HepG2 (cell line): ENCODE results near the gene IPP. TPM values are rescaled to one million over a fixed set of nuclear protein-coding genes. Genes with fewer than 3 reads are reported as not detected.

Source experiments
- ATAC-seq: fragments of 200-7000 bp; cut with Tn5 transposase; 3 replicates; pipeline ENCODE4 v1.9.1; 2020; ENCODE audit warnings: mild to moderate bottlenecking, moderate library complexity
- BruUV-seq: library from RNA; stranded (reverse); fragments of 400-500 nt; replicated peaks from 2 replicates; lab custom pipeline; 2021; lab: Mats Ljungman, UMichigan
- CTCF ChIA-PET: fragments of 300-600 bp; formaldehyde crosslinking; extraction: SDS; loops from one replicate; lab custom pipeline; 2021; ENCODE audit warnings: low total read pairs, inconsistent platforms, low intra/inter-chr PET ratio; lab: Yijun Ruan, JAX
- POLR2A ChIA-PET: fragments of 350-600 bp; sonication (Branson Sonifier 250); formaldehyde crosslinking; loops from one replicate; lab custom pipeline; 2020; ENCODE audit warnings: antibody characterized with exemption, inconsistent platforms; lab: Yijun Ruan, JAX
- DNase-seq: peaks from one replicate; pipeline ENCODE4 v3.0.0-alpha.2; 2015; ENCODE audit warnings: low spot score
- FAIRE-seq: peaks from 3 replicates; lab custom pipeline; 2011; peaks lifted over from hg19 to GRCh38; lab: Jason Lieb, UNC
- H2AFZ ChIP-seq: one replicate; pipeline ENCODE4 v1.6.1; 2011; ENCODE audit warnings: low read length, inconsistent platforms
- H3K27ac ChIP-seq: fragments of 300-600 bp; 3 replicates; pipeline ENCODE4 v1.8.0; 2011; ENCODE audit warnings: mixed run types, mild to moderate bottlenecking, mixed read lengths, low read length, inconsistent platforms; ENCODE audit not compliant: insufficient read depth; ENCODE audit errors: extremely low read length
- H3K27me3 ChIP-seq, 2 experiments: fragments of 200-600 bp in 1 of 2; 2 replicates in 1 of 2; 3 replicates in 1 of 2; pipeline versions ENCODE4 v1.6.0 to v1.8.0; 2011; ENCODE audit warnings: low read length in 2 of 2, mild to moderate bottlenecking in 2 of 2, moderate library complexity in 2 of 2, inconsistent platforms in 1 of 2; ENCODE audit not compliant: insufficient read depth in 2 of 2, control insufficient read depth in 1 of 2
- H3K36me3 ChIP-seq, 2 experiments: fragments of 200-600 bp in 1 of 2; replicated peaks in 1 of 2; 2 replicates in 1 of 2; 3 replicates in 1 of 2; pipeline versions ENCODE4 v1.5.1 to v1.8.0; 2011; ENCODE audit warnings: low read length in 2 of 2, inconsistent platforms in 1 of 2; ENCODE audit not compliant: insufficient read depth in 2 of 2, control insufficient read depth in 1 of 2
- H3K4me1 ChIP-seq: 2 replicates; pipeline ENCODE4 v1.5.1; 2012; ENCODE audit warnings: low read length, inconsistent platforms; ENCODE audit not compliant: insufficient read depth
- H3K4me2 ChIP-seq: 2 replicates; pipeline ENCODE4 v1.6.0; 2011; ENCODE audit warnings: low read depth, low read length, inconsistent platforms
- H3K4me3 ChIP-seq, 3 experiments: fragments of 200-600 bp in 1 of 3; sonication (generic), shearing (Covaris generic) in 1 of 3; replicated peaks in 1 of 3; 2 replicates each; pipeline ENCODE4 v1.5.1; 2011 to 2016; ENCODE audit warnings: low read length in 3 of 3, inconsistent platforms in 2 of 3, low read depth in 2 of 3, mild to moderate bottlenecking in 2 of 3, control low read depth in 1 of 3, mixed read lengths in 1 of 3; ENCODE audit not compliant: insufficient read depth in 1 of 3
- H3K79me2 ChIP-seq: one replicate; pipeline ENCODE4 v1.6.1; 2011; ENCODE audit warnings: low read length, inconsistent platforms; ENCODE audit not compliant: insufficient read depth
- H3K9ac ChIP-seq: 2 replicates; pipeline ENCODE4 v1.6.0; 2011; ENCODE audit warnings: mild to moderate bottlenecking, low read depth, low read length, inconsistent platforms; ENCODE audit not compliant: insufficient read depth
- H3K9me3 ChIP-seq: 2 replicates; pipeline ENCODE4 v1.5.1; 2012; ENCODE audit warnings: mild to moderate bottlenecking, low read length
- H4K20me1 ChIP-seq: 2 replicates; pipeline ENCODE4 v1.6.0; 2011; ENCODE audit warnings: inconsistent platforms, mild to moderate bottlenecking, low read length, moderate library complexity; ENCODE audit not compliant: insufficient read depth
- CTCF ChIP-seq: sonication (generic); formaldehyde crosslinking; IDR thresholded peaks from 2 replicates; pipeline ENCODE4 v1.5.0; 2020; ENCODE audit warnings: mild to moderate bottlenecking, missing genetic modification reagents, moderate library complexity
- FOXA1 ChIP-seq, 2 experiments: fragments of 450-650 bp in 1 of 2; sonication (generic) in 1 of 2; formaldehyde crosslinking in 1 of 2; IDR thresholded peaks; 2 replicates each; pipeline versions ENCODE4 v1.4.0 to v1.6.1; 2016 to 2020; ENCODE audit warnings: missing genetic modification reagents in 1 of 2
- GPN1 ChIP-seq: sonication (generic); formaldehyde crosslinking; IDR thresholded peaks from 2 replicates; pipeline ENCODE4 v1.5.1; 2020; ENCODE audit warnings: missing genetic modification reagents, borderline replicate concordance
- HNRNPLL ChIP-seq: fragments of 200-400 bp; formaldehyde crosslinking; IDR thresholded peaks from 2 replicates; pipeline ENCODE4 v1.6.1; 2017; ENCODE audit warnings: mild to moderate bottlenecking, low read depth, low read length; ENCODE audit not compliant: poor library complexity, severe bottlenecking
- JUNB ChIP-seq: sonication (generic); formaldehyde crosslinking; IDR thresholded peaks from 2 replicates; pipeline ENCODE4 v1.8.0; 2022; ENCODE audit warnings: missing genetic modification reagents, mild to moderate bottlenecking, borderline replicate concordance
- KDM5B ChIP-seq: sonication (generic); formaldehyde crosslinking; IDR thresholded peaks from 2 replicates; pipeline ENCODE4 v1.4.0; 2020; ENCODE audit warnings: missing genetic modification reagents, mild to moderate bottlenecking, borderline replicate concordance
- MTF1 ChIP-seq: sonication (generic); formaldehyde crosslinking; IDR thresholded peaks from 2 replicates; pipeline ENCODE4 v1.5.0; 2020; ENCODE audit warnings: missing genetic modification reagents
- NR2F1 ChIP-seq, 2 experiments: fragments of 450-650 bp in 1 of 2; formaldehyde crosslinking in 1 of 2; IDR thresholded peaks; 2 replicates each; pipeline versions ENCODE4 v1.5.0 to v1.6.1; 2016 to 2020; ENCODE audit warnings: mild to moderate bottlenecking in 1 of 2, missing compliant biosample characterization in 1 of 2, missing genetic modification reagents in 1 of 2, moderate library complexity in 1 of 2
- NRL ChIP-seq: sonication (generic); formaldehyde crosslinking; IDR thresholded peaks from 2 replicates; pipeline ENCODE4 v1.5.0; 2020; ENCODE audit warnings: missing genetic modification reagents, mild to moderate bottlenecking, moderate library complexity, borderline replicate concordance
- PLRG1 ChIP-seq: fragments of 450-650 bp; conservative IDR thresholded peaks from 2 replicates; pipeline ENCODE4 v1.6.1; 2016
- RAD21 ChIP-seq: fragments of 450-650 bp; formaldehyde crosslinking; IDR thresholded peaks from 2 replicates; pipeline ENCODE4 v1.5.0; 2020; ENCODE audit warnings: mild to moderate bottlenecking
- SAP130 ChIP-seq: IDR thresholded peaks from 2 replicates; pipeline ENCODE4 v1.6.1; 2016; ENCODE audit warnings: low read depth
- SP1 ChIP-seq, 2 experiments: fragments of 450-650 bp in 1 of 2; sonication (generic) in 1 of 2; formaldehyde crosslinking in 1 of 2; IDR thresholded peaks; 2 replicates each; pipeline versions ENCODE4 v1.4.0 to v1.6.1; 2016 to 2020; ENCODE audit warnings: missing genetic modification reagents in 1 of 2
- TARDBP ChIP-seq: sonication (generic); formaldehyde crosslinking; IDR thresholded peaks from 2 replicates; pipeline ENCODE4 v1.8.0; 2022; ENCODE audit warnings: mild to moderate bottlenecking, missing genetic modification reagents
- TBL1XR1 ChIP-seq: fragments of 150-350 bp; IDR thresholded peaks from 2 replicates; pipeline ENCODE4 v1.6.1; 2014; ENCODE audit warnings: borderline replicate concordance, low read length; ENCODE audit not compliant: partially characterized antibody
- ZBTB26 ChIP-seq: IDR thresholded peaks from 2 replicates; pipeline ENCODE4 v1.6.1; 2016; ENCODE audit warnings: missing compliant biosample characterization, missing genetic modification reagents, borderline replicate concordance
- ZMYM2 ChIP-seq: sonication (generic); formaldehyde crosslinking; IDR thresholded peaks from 2 replicates; pipeline ENCODE4 v1.8.0; 2022; ENCODE audit warnings: mild to moderate bottlenecking, missing genetic modification reagents
- ZNF160 ChIP-seq: sonication (generic); formaldehyde crosslinking; IDR thresholded peaks from 2 replicates; pipeline ENCODE4 v1.8.0; 2022; ENCODE audit warnings: mild to moderate bottlenecking, inconsistent platforms, missing genetic modification reagents
- ZNF292 ChIP-seq: sonication (generic); formaldehyde crosslinking; IDR thresholded peaks from 2 replicates; pipeline ENCODE4 v1.8.1; 2022; ENCODE audit warnings: mild to moderate bottlenecking, low read depth, missing genetic modification reagents, borderline replicate concordance
- ZNF501 ChIP-seq: sonication (generic); formaldehyde crosslinking; IDR thresholded peaks from 2 replicates; pipeline ENCODE4 v1.5.1; 2020; ENCODE audit warnings: mild to moderate bottlenecking, moderate library complexity, missing genetic modification reagents
- ZNF546 ChIP-seq: sonication (generic); formaldehyde crosslinking; conservative IDR thresholded peaks from 2 replicates; pipeline ENCODE4 v1.8.1; 2023; ENCODE audit warnings: mild to moderate bottlenecking, missing genetic modification reagents
- ZNF720 ChIP-seq: sonication (generic); formaldehyde crosslinking; IDR thresholded peaks from 2 replicates; pipeline ENCODE4 v1.4.0; 2020; ENCODE audit warnings: missing genetic modification reagents
- WGBS: methylation state at CpG from one replicate; pipeline ENCODE4 v1.1.6; 2017; ENCODE audit warnings: low lambda C conversion rate; 5-methylcytosine and 5-hydroxymethylcytosine counted together
- in situ Hi-C: cut with HindIII; loops from 2 replicates; pipeline ENCODE4 v1.10.0; 2017; ENCODE audit warnings: low pct_unique_long_range_greater_than_20kb; ENCODE audit not compliant: extremely low pct_ligation_motif_present
- intact Hi-C: fragments of 100-400 bp; cut with micrococcal nuclease; formaldehyde crosslinking; loops from one replicate; pipeline ENCODE4 v1.10.0; 2022; ENCODE audit not compliant: unreplicated experiment
- polyA plus RNA-seq, 8 experiments: library from polyadenylated mRNA; depleted of rRNA in 3 of 8; stranded (reverse) in 7 of 8; unstranded in 1 of 8; fragments of >200 nt; fragmentation: Illumina TruSeq in 4 of 8; extraction: Trizol in 4 of 8; gene quantifications; 2 replicates each; pipeline versions ENCODE4 v1.2.1 to v1.2.3, GENCODE V29; 2011 to 2016; ENCODE audit warnings: low read depth in 4 of 8, missing spikeins in 1 of 8, mixed read lengths in 1 of 8; ENCODE audit not compliant: insufficient read depth in 1 of 8
- total RNA-seq, 5 experiments: library from RNA; depleted of rRNA; stranded (reverse); fragments of >200 nt; fragmentation: Illumina TruSeq; extraction: Trizol; gene quantifications; 2 replicates each; pipeline ENCODE4 v1.2.3, GENCODE V29; 2016; ENCODE audit warnings: low read depth in 1 of 5

IPP gene
- total and polyA plus RNA-seq, 2 of the 13 experiments (the other 11 are each of a cell fraction or from before 2014, with no cell fraction given): 3.0 to 9.7 TPM

- H3K36me3 ChIP-seq: no peaks in the 10 kb centered on the region
- peak overlapping the region; percentile 46; the same call in 1 of the 2 replicates for H3K9ac ChIP-seq
- ATAC-seq (peak; percentile 91), FAIRE-seq (peak; percentile 55), DNase-seq (peak; percentile 32)
- H3K9me3 ChIP-seq: no peaks in the 10 kb centered on the region
- in situ Hi-C loops (no loop called here), intact Hi-C loops (loop anchor here (5.0 kb wide), 1 partner anchor 37 kb away; no protein-coding TSS in a partner anchor)
- CTCF ChIA-PET: no interaction called here
- no peaks in the 10 kb centered on the region; a peak in 1 of 5 replicates for H3K27me3 ChIP-seq
- WGBS: 7% methylated on average over 7 of the region's 7 CpGs
- H3K27ac ChIP-seq: no peak overlapping the region
- no TSS peak for BruUV-seq
- peak overlapping the region; percentile 43 to 58 (median 51) for H3K4me3 ChIP-seq
- no peaks in the 10 kb centered on the region for H3K79me2 ChIP-seq
- H4K20me1 ChIP-seq: no peaks in the 10 kb centered on the region
- H2AFZ ChIP-seq: peak overlapping the region; percentile 94
- POLR2A ChIA-PET: interaction anchor here (1.2 kb wide), 3 partner anchors 9 to 108 kb away, joined by 3 to 5 read pairs (median 4); partner anchors contain the start of genes GPBP1L1 and TMEM69
- peaks cover 11% of the 10 kb centered on the region for H3K4me1 ChIP-seq
- H3K4me2 ChIP-seq: peak overlapping the region; percentile 90
- no peak for TF ChIP-seq KDM5B (CRISPR knock-in tag)
- no peak for TF ChIP-seq TBL1XR1
- no peak for TF ChIP-seq HNRNPLL
- TF ChIP-seq ZNF292 (CRISPR knock-in tag): no peak; the same call in 1 of the 2 replicates
- TF ChIP-seq ZNF160 (CRISPR knock-in tag): no peak
- no peak for TF ChIP-seq FOXA1 (IDR thresholded peaks at IDR 0.05)
- TF ChIP-seq FOXA1 (CRISPR knock-in tag; IDR thresholded peaks at IDR 0.05): no peak
- no peak for TF ChIP-seq SP1 (IDR thresholded peaks at IDR 0.05)
- TF ChIP-seq SP1 (CRISPR knock-in tag; IDR thresholded peaks at IDR 0.05): no peak
- peak; percentile 42; the same call in 1 of the 2 replicates for TF ChIP-seq SAP130 (CRISPR knock-in tag)
- peak; percentile 52; the same call in 1 of the 2 replicates for TF ChIP-seq RAD21 (CRISPR knock-in tag)
- TF ChIP-seq ZNF501 (CRISPR knock-in tag): no peak
- TF ChIP-seq GPN1 (CRISPR knock-in tag): no peak
- TF ChIP-seq NRL: no peak
- TF ChIP-seq PLRG1: no peak
- TF ChIP-seq ZBTB26 (CRISPR knock-in tag): no peak
- peak; percentile 62 for TF ChIP-seq CTCF (CRISPR knock-in tag)
- no peak for TF ChIP-seq ZNF720 (CRISPR knock-in tag)
- TF ChIP-seq MTF1 (CRISPR knock-in tag): no peak
- no peak for TF ChIP-seq ZMYM2 (CRISPR knock-in tag)
- TF ChIP-seq ZNF546 (CRISPR knock-in tag): no peak
- TF ChIP-seq JUNB (CRISPR knock-in tag): no peak
- no peak for TF ChIP-seq TARDBP (CRISPR knock-in tag)
- no peak for TF ChIP-seq NR2F1 (CRISPR knock-in tag; IDR thresholded peaks at IDR 0.05)
These were observed 43.6 kb upstream of the IPP start for GRCh38 chr1:45793942-45794604.
